GM19099 (cell line): ENCODE measurements around the gene NELL1.

Source experiments
- POLR2A ChIP-seq: IDR thresholded peaks from 3 replicates; pipeline ENCODE4 v1.6.1; 2011; ENCODE audit warnings: low read depth; ENCODE audit not compliant: insufficient read length; ENCODE audit errors: extremely low read depth

The NELL1 gene

DNA sequence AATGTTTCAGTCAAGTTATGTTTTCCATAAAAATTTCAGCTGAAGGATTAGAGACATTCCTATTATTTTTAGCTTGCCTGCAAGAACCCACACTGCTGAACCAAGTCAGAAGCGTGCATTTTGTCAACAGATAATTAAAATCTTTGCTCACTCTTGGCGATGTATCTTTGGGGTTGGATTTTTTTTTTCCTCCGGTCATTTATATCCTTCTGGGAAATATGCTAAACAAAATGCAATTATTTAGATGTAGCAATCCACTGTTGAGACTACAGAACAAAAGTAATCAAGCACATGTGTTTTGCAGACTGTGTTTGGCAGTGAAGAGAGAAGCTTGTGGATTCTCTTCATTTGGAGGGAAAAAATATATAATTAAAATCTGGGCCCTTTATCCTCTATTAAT lies 15.3 kb upstream of the NELL1 start:
- TF ChIP-seq POLR2A, result no peak

DNA sequence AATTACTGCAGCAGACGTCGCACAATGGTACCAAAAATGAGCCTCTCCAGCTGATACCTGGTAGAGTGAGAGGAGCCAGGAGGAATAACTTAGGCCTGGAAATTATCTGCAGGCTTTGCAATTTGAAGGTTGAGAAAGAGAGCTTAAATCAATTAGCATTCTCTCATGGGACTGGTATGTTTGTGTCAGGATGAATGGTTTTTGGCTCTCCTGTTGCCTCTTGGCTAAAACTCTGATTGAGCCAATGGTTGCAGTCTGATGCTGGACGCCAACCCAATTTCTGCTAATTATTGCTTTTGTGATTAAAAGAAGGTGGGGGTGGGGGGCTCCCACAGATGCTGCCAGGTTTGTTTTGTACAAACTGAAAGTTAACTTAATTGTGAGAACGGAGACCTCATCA lies 12.5 kb upstream of the NELL1 start:
- no peak for TF ChIP-seq POLR2A

DNA sequence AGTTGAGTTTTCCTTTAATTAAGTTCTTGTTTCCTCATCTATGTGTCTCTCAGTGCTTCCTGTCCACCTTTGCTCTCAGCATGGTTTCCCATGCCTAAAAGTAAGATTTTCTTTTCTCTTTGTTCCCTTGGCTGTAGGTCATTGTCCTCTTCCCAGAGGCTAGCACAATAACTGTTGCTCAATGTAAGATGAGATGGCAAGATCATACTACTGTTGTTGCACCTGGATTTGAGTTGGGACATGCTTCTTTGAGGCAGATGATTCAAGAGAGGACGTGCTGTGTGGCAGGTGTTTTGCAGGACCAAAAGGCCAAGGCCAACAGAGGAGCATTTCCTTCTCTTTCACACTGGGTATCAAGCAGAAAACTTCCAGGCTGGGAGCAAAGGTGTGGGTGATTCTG lies 11.3 kb upstream of the NELL1 start:
- no peak for TF ChIP-seq POLR2A

DNA sequence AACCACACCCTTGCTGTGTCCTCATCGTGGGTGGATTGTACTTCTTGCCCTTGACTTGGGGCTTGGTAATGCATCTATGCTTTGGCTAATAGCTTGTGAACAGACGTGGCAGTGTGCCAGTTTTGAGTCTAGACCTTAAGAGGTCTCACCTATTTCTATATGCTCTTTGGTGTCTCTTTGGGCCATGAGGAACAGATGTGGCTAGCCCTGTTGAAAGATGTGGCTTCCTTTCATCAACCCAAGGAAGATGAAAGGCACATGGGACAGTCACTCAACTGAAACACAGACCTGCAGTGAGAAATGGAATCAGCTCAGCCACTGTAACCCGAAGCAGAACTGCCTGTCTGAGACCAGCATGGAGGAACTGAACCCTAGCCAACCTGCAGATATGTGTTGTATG lies 7.9 kb upstream of the NELL1 start:
- TF ChIP-seq POLR2A, result no peak

DNA sequence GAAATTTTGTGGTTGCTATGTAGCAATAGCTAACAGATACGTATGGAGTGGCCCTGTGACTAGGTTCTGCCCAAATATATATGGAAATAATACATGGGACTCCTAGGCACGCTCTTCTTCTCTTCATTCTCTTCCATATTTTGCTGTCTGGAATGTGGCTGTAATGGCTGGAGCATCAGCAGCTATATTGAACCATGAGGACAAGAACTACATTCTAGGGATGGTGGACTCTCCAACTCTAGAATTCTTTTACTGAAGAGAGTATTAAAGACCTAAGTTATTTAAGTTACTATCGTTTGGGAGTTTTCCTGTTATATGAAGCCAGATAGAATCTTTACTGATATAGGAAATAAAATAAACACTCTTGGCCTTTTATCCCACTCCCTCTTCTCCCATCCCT lies 7.5 kb upstream of the NELL1 start:
- no peak for TF ChIP-seq POLR2A

DNA sequence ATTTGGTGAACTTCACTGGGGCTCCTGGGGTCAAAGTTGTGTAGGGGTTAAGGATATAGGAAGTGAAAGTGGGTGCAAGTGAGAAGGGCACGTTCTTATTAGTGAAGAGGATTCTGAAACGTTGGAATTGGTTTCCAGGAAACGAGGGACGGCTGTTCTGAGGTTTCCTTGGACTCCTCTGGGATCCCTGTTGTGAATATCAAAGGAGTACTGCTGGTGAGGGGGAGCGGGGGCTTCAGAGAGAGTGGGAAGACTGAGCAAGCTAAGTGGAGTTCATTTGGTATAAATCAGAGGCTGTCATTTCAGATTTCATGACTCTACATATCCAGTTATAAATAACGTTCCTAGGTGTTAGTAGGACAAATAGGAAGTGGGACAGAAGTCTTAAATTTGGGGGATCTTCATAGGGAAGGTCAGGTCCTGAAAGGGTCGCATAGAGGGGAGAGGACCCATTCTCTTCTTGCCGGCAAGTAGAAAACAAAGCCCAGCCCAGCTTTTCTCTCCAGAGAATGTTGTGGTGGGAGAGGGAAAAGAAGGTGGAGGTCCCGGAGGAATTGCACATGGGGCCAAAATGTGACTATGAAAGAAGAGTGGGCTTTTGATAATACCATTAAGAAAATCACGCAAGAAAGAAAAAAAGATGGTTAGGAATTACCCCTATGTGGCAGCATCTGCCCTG lies 1.1 kb upstream of the NELL1 start:
- TF ChIP-seq POLR2A, result no peak

DNA sequence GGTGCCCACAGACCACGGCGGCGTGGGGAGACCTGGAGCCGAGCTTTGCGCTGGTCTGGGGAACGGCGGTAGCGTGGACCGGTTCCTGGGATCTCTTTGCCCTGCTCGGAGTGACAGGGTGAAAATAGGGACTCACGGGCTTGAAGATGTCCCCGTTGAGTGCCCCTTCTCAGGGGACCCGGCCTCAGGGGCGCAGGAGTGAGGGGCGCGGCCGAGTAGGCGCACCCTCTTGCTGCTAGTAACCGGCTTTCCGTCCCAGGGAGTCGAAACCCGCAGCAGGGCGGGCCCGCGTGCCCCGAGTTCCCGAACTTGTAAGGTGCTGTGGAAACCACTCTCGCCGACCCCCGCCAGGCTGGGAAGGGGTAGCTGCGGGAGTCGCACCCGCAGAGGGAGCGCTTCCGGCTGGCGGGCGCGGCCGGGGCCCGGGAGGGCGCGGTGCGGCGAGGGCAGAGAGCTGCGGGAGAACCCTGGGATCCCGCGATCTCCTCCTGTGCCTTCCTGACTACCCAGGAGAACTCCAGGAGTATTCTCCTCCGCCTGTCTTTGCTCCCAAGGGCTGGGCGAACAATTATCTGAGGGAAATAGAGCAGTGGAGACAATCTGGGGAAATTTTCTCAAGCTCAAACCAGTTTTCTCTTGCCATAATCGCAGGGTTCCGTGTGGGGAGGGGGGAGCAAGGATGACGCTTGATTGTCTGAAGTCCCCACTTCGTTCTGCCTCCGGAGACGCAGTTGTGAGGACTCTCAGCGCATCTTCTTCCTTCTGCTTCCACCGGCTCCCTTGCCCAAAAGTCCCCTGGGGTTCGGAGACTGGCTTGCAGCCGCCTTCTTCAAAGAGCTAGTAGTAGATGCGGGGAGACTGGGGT lies 666 bp downstream of the NELL1 start:
- TF ChIP-seq POLR2A, result no peak

DNA sequence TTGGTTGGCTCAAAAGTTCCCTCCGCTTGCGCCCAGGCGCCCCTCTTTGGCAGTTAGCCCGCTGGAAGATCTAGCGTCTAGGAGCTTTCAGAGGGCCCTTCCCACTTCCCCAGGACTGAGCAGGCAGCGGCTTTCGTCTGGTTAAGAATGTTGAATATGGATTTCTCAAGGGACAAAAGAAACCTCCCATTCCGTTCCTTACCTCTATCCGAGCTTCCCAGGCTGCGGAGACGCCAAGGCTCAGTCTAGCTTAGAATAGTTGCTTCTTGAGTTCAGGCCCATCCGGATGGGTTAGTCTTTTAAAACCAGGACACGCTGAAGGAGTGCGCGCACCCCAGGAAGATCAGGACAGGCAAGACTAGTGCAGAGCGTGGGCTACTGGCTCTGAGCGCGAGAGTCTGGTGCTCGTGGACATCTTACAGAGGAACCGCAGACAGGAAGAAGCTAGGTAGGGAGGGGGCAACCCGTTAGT lies 1.6 kb downstream of the NELL1 start:
- TF ChIP-seq POLR2A, result no peak

DNA sequence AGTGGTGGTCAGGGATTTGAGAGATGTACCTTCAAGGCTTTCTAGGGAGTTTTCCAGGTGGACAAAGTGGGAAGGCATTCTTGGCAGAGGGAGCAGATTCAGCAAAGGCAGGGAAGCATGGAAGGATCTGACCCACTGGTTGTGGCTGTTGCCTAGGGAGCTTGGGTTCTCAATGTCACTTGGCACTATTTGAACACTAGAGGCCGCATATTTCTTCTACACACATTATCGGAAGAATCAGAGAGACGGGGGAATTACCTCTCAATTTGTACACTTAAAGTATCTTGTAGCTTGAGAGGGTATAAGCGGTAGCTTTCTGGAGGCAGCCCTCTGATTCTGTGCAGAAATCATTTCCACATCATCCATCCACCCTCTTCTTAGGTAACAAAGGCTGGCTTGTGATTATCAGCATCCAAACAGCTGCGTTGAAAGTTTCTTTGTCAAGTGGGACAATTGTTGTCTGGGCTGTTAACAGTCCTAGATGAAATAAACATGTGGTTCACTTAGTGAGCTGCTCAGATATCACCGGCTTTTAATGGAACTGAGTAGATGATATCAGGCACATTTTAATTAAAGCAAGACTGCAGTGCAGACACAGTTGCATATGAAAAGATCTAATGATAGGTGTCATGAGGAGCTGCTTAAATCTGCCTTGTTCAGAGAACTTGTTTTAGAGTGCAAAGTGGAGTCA lies 2.6 kb downstream of the NELL1 start:
- no peak for TF ChIP-seq POLR2A

DNA sequence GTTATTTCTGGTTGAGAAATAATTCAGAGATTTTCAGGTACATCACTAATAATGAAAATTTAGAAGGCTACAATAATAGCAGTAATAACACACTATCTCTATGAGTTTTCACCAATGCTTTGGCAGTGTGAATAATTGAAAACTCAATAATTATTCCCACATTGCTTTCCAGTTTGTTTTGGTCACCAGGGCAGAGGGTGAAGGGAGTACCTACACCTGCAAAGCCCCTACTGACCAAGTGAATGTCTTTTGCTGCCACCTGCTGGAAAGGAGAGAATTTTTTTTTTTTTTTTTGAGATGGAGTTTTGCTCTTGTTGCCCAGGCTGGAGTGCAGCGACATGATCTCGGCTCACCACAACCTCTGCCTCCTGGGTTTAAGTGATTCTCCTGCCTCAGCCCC lies 3.2 kb downstream of the NELL1 start:
- no peak for TF ChIP-seq POLR2A

DNA sequence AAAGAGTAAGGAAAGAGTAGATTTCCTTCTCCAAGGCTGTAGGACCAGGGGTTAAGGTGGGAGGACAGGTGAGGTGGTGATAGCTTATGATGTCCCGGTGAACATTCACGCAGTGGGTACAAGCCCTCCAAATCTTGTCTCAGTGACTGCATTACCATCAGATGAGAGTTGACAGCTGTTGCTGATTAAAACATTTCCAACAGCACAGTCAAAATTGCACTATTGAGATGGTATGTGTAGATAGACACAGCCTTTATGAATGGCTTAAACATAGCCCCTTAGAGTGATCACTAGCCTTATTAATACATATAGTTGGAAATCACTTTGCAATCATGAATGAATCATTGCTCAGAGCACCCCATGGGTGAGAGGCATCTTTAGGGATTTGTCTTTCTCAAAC lies 7.3 kb downstream of the NELL1 start:
- no peak for TF ChIP-seq POLR2A

DNA sequence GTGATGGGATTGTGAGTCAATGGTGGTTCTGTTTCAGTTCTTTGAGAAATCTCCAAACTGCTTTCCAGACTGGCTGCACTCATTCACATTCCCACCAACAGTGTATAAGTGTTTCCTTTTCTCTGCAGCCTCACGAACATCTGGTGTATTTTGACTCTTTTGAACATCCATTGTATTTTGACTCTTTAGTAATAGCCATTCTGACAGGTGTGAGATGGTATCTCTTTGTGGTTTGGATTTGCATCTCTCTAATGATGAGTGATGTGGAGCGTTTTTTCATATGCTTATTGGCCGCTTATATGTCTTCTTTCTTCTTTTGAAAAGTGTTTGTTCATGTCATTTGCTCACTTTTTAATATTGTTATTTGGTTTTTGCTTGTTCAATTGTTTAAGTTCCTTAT lies 19.4 kb downstream of the NELL1 start:
- TF ChIP-seq POLR2A, result no peak

DNA sequence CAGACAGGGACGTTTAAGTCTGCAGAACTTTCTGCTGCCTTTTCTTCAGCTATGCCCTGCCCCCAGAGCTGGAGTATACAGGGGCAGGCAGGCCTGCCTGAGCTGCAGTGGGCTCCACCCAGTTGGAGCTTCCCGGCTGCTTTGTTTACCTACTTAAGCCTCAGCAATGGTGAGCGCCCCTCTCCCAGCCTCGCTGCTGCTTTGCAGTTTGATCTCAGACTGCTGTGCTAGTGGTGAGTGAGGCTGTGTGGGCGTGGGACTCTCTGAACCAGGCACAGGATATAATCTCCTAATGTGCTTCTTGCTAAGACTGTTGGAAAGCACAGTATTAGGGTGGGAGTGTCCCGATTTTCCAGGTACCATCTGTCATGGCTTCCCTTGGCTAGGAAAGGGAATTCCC lies 38.5 kb downstream of the NELL1 start:
- no peak for TF ChIP-seq POLR2A

DNA sequence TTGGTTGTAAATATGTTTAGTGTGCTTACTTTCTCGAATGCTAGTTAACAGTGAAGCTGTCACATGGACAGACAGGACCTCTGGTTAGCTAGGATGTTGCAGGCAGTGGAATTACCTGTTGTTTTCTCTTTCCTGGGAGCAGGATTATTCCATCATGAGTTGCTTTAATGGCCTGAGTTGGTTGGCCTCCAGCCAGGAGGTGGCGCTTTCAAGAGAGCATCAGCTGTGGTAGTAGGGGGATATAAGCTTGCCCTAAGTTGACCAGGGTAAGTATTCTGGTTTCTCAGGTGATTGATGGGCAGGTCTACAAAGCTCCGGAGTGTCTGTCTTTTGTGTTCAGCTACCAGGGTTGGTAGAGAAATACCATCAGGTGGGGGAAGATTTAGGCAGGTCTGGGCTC lies 43.5 kb downstream of the NELL1 start:
- no peak for TF ChIP-seq POLR2A

DNA sequence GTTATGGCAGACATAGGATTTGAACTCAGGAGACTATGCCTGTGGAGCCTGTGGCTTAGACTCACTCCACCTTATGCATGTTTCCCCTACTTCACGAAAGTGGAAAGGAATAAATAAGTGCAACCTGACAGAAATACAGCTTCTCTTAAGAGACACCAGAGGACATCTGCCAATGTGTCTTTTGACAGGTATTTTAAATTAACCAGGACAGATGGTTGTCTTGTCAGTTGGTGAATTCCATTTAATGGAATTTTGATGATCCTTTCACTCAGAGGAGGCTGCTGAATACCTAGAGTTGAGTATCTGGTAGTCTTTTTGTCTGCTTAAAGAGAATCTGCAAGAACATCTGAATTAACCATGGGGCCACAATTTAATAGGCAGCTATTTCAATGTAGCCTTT lies 46.1 kb downstream of the NELL1 start:
- TF ChIP-seq POLR2A, result no peak

DNA sequence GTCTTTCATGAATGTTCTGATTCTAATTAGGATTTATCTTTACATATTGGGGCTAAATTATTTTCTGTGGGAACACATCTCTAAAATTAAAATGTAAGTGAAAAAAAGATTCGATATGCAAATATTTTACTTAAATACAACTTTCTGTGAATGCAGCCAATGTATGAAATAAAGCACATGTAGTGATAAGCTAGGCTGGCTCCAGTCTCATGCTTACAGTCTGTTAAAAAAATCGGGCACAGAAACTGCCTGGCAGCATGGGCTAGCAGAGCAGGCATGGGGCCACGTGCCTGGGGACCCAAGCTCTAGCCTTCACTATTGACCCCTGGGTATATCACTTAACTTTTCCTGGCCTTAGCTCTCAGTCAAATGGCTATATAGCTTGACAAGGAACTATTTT lies 46.5 kb downstream of the NELL1 start:
- no peak for TF ChIP-seq POLR2A
